Lung microvascular endothelial cell (primary cell): ENCODE measurements around the gene FGGY. TPM values are rescaled to one million over a fixed set of nuclear protein-coding genes. Genes with fewer than 3 reads are reported as not detected.
"Not testable (repeated sequence)": the region's sequence is repeated elsewhere in the genome, so short reads cannot be mapped to it uniquely, and the experiment has no call there.

ENCODE experiments used
- DNase-seq, 2 donors: peaks; one replicate each; pipeline versions ENCODE4 v3.0.0 to v3.0.0-alpha.2; 2010; ENCODE audit warnings: low read depth in 2 of 2
- total RNA-seq: library from RNA; depleted of rRNA; stranded (reverse); fragments of >200 nt; gene quantifications from 2 replicates; pipeline ENCODE4 v1.2.1, GENCODE V29; 2014

Gene FGGY
- total RNA-seq, 1 donor from 2014 or later: 11.1 TPM

- DNase-seq: no peak
Measured at GRCh38 chr1:59695252-59695651, 398.4 kb downstream of the FGGY start.

DNA sequence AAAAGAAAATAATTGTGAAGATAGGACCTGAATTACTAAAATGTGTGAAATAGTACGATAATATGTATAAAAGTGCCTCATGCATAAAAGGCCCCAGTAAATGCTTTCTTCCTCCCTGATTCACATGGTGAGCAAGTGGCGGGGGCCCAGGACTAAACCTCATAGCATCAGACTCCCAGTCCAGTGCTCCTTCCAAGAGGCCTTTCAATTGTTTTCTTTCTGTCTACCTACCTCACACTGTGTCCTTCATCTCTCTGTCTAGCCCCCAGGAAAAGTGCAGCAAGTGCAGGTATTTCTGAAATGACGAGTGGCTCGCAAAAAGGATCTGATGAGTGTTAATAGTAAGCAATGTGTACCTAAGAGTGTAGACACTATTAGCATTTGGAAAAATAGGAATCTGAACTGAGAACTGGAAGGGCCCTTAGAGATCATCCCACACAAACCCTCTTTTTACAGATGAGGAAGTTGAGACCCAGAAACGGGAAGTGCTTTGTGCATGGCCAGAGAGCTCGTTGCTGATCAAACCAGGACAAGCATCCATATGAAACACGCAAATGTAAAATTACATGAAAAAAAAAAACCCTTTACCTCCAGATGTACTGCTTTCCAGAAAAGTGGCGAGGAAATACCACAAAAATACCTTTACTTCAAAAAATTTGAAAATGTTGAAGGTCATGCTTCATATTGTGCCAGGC, 399.7 kb downstream of the FGGY start:
- DNase-seq: no peak

DNA sequence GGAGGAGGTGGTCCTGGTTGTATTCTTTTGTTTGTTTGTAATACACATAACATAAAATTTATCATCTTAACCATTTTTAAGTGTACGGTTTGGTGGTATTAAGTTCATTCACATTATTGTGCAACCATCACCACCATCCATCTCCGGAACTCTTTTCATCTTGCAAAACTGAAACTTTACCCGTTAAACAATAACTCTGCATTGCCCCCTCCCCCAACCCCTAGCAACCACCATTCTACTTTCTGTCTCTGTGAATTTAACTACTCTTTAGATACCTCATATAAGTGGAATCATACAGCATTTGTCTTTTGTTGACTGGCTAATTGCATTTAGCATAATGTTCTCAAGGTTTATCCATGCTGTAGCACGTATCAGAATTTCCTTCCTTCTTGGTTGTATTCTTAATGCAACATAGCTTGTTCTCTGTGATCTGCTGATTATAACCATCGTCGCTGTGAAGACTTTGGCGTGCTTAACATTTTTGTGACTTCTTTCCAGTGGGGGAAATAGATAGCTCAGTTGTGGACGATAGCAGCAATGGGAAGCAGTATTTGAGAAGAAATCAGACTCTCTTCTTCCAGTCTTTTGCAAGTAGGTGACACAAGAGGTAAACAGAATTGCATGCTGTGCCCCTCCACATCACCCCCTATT, 400.4 kb downstream of the FGGY start:
- no peak for DNase-seq

DNA sequence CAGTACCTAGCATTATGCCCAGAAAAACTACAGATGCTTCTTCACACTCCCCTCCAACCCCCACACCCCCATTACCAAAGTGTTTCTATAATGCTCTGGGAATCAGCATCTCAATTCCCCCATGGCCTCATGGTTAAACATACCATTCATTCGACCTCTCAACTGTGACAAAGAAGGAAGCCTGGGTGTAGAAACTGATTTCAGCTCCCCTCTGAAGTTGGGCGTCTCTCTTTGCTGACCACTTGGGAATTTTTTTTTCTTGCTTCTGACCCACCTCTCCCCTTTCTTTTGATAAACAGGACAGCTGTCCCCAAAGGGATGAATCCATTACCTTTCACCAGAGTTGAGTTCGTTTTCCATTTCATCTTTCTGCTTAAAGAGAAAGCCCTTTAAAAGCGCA, 401.5 kb downstream of the FGGY start:
- no peak for DNase-seq

GRCh38 chr1:59699227-59699847, 402.4 kb downstream of the FGGY start:
- peak; percentile 65 to 76 for DNase-seq

GRCh38 chr1:59701376-59701775, 404.5 kb downstream of the FGGY start:
- no peak for DNase-seq

DNA sequence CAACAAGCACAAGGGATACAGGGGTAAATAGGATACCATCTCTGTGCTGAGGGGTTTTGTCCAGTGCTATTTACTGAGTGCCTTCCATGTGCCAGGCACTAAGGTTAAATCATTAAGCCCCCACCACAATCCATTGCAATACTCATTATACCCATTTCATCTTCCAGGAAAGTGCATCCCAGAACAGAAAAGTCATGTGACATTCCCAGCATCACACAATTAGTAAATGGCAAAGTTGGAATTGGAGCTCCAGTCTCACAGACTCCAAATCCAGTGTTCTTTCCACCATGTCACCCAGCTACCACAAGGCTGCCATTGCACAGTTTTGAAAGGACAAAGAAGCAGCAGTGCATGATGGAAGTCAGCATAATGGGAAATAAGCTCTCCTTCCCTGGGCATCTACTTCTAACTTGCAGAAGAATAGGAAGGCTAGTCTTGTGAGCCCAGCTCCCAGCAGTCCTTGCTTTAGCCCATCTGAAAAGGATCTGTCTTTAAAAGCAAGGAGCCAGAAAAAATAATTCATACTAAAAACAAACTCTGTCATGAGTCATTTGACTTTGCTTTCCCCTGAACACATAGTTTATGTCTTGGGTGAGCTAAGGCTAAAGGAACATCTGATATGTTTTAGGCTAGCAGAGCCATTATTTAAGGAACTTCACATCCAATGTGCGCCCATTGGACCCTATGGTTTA, 406.5 kb downstream of the FGGY start:
- DNase-seq: peak in 1 of 2 donors; percentile 46

GRCh38 chr1:59703918-59704378, 407.1 kb downstream of the FGGY start:
- DNase-seq: no peak

DNA sequence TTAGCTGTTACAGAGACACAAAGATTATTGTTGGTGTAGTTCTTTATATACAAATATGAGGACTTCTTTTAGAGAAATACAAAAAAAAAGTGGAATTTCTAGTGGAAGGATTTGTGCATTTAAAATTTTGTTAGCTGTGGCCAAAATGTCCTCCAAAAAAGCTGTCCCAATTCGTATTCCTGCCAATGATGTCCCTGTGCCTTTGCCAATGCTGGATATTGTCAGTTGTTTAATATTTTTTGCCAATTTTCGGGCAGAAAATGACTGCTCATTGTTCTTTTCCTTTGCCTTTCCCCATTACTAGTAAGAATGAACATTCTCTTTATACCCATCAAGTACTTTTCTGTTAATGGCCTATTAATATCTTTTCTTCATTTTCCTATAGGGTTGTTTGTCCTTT, 407.8 kb downstream of the FGGY start:
- no peak for DNase-seq

DNA sequence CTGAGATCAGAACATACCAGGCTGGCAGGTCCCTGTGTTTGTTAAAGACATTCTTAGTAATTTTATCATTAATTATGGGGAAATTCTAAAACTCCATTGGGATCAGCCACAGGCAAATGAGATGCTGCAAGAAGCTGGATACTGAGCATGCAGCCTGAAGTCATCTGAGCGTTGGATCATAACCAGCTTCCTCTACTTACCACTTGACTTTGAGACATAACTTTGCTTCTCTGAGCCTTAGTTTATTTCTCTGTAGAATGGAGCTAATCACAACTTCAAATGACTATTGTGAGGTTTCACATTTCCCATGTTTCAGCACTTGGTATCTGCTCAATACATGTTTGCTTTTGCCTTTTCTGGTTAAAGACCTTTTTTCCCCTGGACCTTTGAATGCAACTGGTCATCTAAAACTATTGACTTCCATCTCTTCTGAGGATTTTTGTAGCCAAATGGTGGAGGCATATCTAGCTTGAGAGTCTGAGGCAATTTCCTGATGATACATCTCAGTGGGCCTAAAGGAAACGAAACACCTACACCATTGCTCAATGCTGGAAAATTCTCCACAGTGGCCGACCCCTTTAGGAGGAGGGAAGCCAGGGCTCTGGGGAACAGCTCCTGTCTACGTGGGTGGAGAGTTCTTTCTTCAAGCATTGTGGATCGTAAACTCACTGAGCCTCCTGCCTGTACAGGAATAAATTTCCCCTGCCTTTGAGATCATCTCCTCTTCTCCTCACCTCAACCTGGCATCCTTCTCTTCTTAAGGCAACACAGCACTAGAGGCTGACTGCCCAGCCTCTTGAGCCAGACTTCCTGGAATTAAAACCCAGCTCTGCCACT, 408.8 kb downstream of the FGGY start:
- DNase-seq: peak in 1 of 2 donors; percentile 52

GRCh38 chr1:59706303-59706599, 409.4 kb downstream of the FGGY start:
- no peak for DNase-seq

- peak; percentile 29 to 88 for DNase-seq
Measured at GRCh38 chr1:59707178-59707791, 410.4 kb downstream of the FGGY start.

GRCh38 chr1:59709333-59709732, 412.4 kb downstream of the FGGY start:
- DNase-seq: no peak

DNA sequence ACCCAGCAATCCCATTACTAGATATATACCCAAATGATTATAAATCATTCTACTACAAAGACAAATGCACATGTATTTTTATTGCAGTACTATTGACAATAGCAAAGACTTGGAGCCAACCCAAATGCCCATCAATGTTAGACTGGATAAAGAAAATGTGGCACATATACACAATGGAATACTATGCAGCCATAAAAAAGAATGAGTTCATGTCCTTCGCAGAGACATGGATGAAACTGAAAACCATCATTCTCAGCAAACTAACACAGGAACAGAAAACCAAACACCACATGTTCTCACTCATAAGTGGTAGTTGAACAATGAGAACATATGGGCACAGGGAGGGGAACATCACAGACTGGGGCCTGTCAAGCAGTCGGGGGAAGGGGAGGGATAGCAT, 414.0 kb downstream of the FGGY start:
- DNase-seq: not testable (repeated sequence)

GRCh38 chr1:59714219-59714618, 417.3 kb downstream of the FGGY start:
- no peak for DNase-seq

DNA sequence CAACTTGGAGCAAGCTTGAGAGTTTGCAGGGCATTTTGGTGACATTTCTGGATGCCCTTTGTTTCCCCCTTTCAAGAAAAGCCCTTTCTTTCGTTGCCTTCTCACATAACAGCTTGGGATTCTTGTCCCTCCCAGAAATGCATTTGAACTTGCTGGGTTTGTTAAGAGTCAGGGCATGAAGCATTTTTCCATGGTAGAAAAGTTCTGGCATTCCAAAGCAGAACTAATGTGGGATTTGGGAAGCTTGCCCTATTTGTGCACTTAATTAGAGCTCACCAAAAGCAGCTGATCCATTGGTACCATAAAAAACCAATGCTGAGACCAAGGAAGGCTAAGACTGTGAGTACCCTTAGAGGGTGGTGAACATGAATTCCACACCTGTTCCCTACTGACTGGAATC, 418.1 kb downstream of the FGGY start:
- DNase-seq: no peak

GRCh38 chr1:59716832-59717231, 419.9 kb downstream of the FGGY start:
- no peak for DNase-seq

- DNase-seq: peak; percentile 45 to 63
Measured at GRCh38 chr1:59718064-59718988, 421.4 kb downstream of the FGGY start.

- peak in 1 of 2 donors; percentile 84 for DNase-seq
Measured at GRCh38 chr1:59718989-59719360, 422.1 kb downstream of the FGGY start.
